GM12801 (cell line): ENCODE data around the gene CPLX1.

Experiments used
- CTCF ChIP-seq: IDR thresholded peaks from one replicate; pipeline ENCODE4 v1.5.1; 2011; ENCODE audit warnings: control low read depth; ENCODE audit not compliant: insufficient read length; ENCODE audit errors: extremely low read depth

Gene CPLX1

GRCh38 chr4:860561-860960, 34.6 kb upstream of the CPLX1 start:
- no peak for TF ChIP-seq CTCF

GRCh38 chr4:859496-859895, 33.6 kb upstream of the CPLX1 start:
- no peak for TF ChIP-seq CTCF

GRCh38 chr4:858831-859451, 33.0 kb upstream of the CPLX1 start:
- no peak for TF ChIP-seq CTCF

- no peak for TF ChIP-seq CTCF
Measured at GRCh38 chr4:858041-858481, 32.1 kb upstream of the CPLX1 start.

- no peak for TF ChIP-seq CTCF
Measured at GRCh38 chr4:857461-857860, 31.5 kb upstream of the CPLX1 start.

GRCh38 chr4:856225-856901, 30.4 kb upstream of the CPLX1 start:
- TF ChIP-seq CTCF: no peak

GRCh38 chr4:855880-856224, 29.9 kb upstream of the CPLX1 start:
- no peak for TF ChIP-seq CTCF
